ENCODE measurements around the gene CLRN2. TPM values are rescaled to one million over a fixed set of nuclear protein-coding genes. Genes with fewer than 3 reads are reported as not detected.

Gene CLRN2, protein sequence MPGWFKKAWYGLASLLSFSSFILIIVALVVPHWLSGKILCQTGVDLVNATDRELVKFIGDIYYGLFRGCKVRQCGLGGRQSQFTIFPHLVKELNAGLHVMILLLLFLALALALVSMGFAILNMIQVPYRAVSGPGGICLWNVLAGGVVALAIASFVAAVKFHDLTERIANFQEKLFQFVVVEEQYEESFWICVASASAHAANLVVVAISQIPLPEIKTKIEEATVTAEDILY
- total RNA-seq, result not detected

DNA sequence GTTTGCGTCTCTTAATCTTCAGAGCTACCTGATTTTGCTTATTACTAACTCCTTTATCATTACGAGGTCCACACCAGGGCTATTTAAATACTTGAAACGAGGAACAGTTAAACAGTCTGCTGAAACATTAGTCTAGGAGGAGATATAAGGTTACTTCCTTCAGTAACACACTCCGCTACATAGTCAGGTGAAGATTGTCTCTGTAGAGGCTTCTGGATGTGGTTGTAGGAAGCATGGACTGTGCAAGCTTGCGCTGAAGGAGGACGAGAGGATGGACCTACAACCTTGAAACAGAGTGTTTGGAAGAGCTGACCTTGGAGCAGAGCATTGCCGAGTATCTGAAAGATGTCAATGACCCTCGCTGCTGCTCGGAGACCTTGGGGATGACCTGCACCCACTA is at the start of gene CLRN2:
Gene CLRN2 (plus strand): TSS at position 301 of the 400 bp plus-strand sequence. CDS start 102 bp downstream, outside the sequence.

DNA sequence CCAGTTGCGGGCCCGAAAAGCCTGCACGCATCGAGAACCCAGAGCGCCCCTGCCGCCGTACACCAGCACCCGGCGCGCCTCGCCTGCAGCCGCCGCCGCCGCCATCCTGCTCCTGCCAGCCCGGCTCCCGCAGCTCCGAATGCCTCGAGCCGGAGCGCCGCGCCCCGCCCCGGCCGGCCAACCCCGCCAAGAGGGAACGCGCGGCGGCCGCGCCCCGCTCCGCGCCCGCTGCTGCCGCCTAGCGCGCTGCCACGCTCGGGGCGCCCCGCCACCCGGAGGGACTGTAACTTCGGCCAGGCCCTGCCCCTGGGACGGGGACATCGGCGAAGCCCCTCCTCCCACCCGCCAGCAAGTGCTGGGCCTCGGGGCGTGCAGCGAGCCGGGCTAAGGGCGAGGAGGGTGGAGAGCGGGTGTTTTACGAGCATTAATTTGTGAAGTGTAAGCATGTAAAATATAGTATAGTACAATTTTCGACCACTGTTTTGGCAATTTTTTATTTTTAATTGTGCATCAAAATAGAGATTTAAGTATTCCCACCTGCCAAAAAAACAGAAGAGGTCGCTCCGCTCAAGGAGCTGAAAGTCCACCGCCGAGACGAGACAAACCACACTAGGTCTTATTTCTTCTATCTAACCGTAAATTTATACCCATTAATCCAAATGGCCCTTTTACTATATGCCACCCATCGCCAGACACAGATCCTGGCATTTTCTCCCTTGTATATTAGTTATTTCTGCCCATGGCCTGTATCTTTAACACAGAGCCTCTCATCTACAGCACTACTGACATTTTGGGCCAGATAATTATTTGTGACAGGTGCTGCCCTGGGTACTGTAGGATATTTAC is 2.8 kb upstream of the CLRN2 start, which contains the start of gene QDPR:
Gene QDPR (minus strand): TSS at position 141 of the 846 bp plus-strand sequence. CDS start 36 bp downstream, at position 105.

Other genes starting within 250 kb of the CLRN2 start
- gene QDPR, start 3.1 kb upstream of the CLRN2 start, total RNA-seq, result 139 TPM
- gene LAP3, start 62.0 kb downstream of the CLRN2 start, total RNA-seq, result 60.1 TPM
- 36.9 TPM for gene MED28, start 99.5 kb downstream of the CLRN2 start, total RNA-seq